Left ventricle myocardium superior (tissue), 1 donor: ENCODE data around the gene DNAI1. TPM values are rescaled to one million over a fixed set of nuclear protein-coding genes. Genes with fewer than 3 reads are reported as not detected.
A peak's percentile ranks its signal among the peaks of the same experiment; 100 is the strongest.
"Not testable (repeated sequence)": the region's sequence is repeated elsewhere in the genome, so short reads cannot be mapped to it uniquely, and the experiment has no call there.

Experiments used
- ATAC-seq: fragments of 200-7000 bp; cut with Tn5 transposase; one replicate; pipeline ENCODE4 v1.9.1; 2020; ENCODE audit warnings: mild to moderate bottlenecking, moderate library complexity
- DNase-seq: peaks from one replicate; pipeline ENCODE4 v3.0.0-alpha.2; 2020
- intact Hi-C: fragments of 100-400 bp; cut with micrococcal nuclease; formaldehyde crosslinking; loops from one replicate; pipeline ENCODE4 v1.11.0; 2022
- total RNA-seq: library from RNA; stranded (reverse); fragmentation: NEBNext Ultra II Directional; extraction: Animal tissue kit (Norgen Biotek cat#: 25700); gene quantifications from one replicate; pipeline ENCODE4 v1.2.1, GENCODE V29; 2021
- donor health status: DM: no; HTN: yes; CAD: no; lungs with severe emphysema.

DNAI1 gene
- total RNA-seq, 1 donor from 2014 or later = not detected

DNA sequence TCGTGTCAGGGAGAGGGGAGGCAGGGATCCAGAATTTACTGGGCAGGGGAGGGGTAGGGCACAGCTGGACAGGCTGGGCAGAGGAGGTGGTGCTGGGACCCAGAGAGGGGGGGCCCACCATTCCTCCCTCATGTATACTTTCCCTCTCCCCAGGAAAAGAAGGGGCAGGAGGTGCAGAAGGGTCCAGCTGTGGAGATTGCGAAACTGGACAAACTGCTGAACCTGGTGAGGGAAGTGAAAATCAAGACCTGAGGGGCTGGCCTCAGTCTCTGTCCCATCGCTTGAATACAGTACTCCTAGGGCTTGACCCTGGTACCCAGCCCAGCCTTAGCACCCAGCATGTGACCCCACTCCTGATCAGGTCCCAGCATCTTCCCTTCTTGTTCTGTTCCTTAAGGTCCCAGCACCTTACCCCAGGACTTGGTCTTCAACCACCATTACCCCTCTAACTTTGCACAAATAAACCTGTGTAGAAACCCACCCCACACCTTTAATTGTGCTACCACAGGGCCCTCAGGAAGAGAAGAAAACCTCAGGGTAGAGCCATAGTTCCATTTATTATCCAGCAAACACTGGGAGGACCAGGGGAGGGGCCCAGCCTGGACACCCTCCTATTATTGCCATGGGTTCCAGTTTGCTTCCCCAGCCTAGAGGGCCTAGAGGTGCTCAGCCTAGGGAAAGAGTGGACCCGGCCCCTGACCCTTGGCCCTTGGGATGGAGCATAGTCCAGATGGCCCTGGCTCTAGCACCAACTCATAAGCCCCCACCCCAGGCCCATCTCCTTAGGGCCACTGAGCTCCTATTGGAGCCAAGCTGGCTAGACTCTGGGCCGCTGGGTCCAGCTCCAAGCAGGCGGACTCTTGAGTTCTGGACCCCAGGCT lies 62.1 kb downstream of the DNAI1 start:
- intact Hi-C loops = no loop called here
- ATAC-seq (no peak), DNase-seq (no peak)

- ATAC-seq = no peak
- intact Hi-C loops = no loop called here
- DNase-seq = no peak
Observed at GRCh38 chr9:34521406-34522045, 62.9 kb downstream of the DNAI1 start.

- intact Hi-C loops = no loop called here
Observed at GRCh38 chr9:34522091-34522887, 63.7 kb downstream of the DNAI1 start.

DNA sequence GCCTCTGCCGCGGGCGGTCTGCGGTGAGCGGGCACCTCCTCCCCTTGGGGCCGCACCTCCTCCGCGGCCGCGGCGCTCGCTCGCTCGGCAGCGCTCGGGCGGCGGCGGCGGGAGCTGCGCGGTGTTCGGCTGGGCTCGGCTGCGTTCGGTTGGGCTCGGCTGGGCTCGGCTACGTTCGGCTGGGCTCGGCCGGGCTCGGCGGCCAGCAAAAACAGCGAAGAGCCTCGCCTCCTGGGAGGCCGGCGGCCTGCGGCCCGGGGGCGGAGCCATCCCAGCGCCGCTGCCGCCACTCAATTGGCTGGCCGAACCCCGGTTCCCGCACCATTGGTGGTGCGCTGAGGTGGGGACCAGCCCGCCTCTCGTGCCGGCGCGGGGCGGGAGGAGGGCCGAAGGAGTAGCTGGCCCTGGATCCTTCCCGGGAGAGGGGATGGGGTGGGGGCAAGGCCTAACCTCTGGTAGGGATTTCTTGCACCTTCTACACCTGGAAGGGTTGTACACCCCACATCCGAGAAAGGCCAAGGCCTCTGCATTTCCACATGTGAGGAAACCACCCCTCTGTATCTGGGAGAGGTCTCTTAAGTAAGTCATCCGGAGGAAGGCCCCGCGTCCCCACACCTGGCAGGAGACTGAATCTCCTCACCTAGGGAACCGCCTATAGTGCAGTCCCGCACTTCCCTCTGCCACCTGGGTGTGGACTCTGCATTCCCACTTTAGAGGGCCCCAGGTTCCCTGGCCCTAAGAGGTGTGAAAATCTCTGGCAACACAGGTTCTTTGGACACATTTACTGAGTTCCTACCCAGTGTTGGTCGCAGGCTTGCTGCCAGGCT lies 64.6 kb downstream of the DNAI1 start, which contains the start of gene ENHO:
Gene ENHO, minus strand, starts transcription at position 20 of the 827 bp plus-strand sequence. CDS start 1,295 bp downstream, outside the sequence.
- intact Hi-C loops = no loop called here
- peak; percentile 93 for DNase-seq
- ATAC-seq = peak; percentile 99

More at GRCh38 chr9:34522091-34522887, 63.7 kb downstream of the DNAI1 start:
- ATAC-seq (no peak), DNase-seq (no peak)

DNA sequence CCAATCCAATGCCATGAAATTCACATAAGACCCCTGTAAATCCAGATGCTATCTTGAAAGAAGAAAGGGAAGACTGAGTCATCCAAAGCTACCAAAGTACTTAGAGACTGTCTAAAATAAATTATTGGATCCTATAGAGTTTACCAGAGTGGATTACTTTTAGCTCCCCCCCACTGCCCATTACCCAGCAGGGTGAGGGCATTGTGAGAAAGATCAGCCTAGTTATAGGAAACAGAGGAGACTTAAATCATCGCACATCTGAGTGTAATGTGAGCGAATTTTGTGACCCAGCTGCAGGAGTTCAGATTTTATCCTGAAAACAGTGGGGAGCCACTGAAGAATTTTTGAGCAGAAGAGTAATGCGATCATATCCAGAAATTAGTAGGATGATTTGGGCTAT lies 65.7 kb downstream of the DNAI1 start:
- no peak for ATAC-seq
- no peak for DNase-seq
- intact Hi-C loops = no loop called here

DNA sequence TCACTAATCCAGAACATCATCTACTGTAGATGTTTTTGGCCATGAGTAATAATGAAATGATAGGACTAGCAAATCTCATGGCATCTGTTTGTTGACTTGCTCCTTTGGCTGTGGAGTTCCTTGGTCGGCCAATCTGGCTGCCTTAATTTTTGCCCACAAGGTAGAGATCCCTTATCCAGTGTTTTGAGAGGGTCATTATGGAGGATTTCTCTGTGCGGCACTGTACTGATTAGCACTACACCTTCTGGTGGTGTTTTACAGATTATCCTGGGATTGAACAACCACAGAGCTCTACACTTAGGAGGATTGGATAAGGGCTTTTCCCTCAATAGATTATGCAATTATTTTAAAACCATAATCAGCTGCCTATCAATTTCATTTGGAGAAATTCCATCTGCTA lies 67.4 kb downstream of the DNAI1 start:
- DNase-seq (no peak), ATAC-seq (no peak)
- intact Hi-C loops = no loop called here

DNA sequence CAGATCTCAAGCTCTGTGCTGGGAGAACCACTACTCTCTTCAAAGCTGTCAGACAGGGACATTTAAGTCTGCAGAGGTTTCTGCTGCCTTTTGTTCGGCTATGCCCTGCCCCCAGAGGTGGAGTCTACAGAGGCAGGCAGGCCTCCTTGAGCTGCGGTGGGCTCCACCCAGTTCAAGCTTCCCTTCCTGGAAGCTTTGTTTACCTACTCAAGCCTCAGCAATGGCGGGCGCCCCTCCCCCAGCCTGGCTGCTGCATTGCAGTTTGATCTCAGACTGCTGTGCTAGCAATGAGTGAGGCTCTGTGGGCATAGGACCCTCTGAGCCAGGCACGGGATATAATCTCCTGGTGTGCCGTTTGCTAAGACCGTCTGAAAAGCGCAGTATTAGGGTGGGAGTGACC lies 73.4 kb downstream of the DNAI1 start:
- intact Hi-C loops, ATAC-seq, DNase-seq: not testable (repeated sequence)

- no peak for ATAC-seq
- intact Hi-C loops = no loop called here
- no peak for DNase-seq
Observed at GRCh38 chr9:34536685-34537084, 78.1 kb downstream of the DNAI1 start.

DNA sequence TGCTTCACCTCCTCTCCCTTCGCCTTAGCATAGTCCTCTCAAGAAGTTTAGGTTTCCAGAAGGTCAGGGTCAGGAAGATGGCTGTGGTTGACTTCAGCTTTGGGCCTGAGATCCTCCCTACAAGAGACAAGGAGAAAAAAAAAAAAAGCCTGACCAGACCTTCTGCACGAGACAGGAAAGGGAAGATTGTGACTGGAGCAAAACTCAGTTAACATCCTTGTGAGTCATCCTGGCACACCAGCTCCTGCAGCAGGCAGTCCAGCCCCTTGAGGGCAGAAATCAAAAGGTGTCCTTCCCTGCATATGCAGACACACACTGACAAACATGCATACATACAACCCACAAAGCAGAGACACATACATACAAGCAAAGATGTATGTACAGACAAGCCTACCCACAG lies 82.2 kb downstream of the DNAI1 start:
- intact Hi-C loops = no loop called here

GRCh38 chr9:34541540-34541939 lies 82.9 kb downstream of the DNAI1 start:
- DNase-seq = no peak
- ATAC-seq = no peak
- intact Hi-C loops = no loop called here

More for the DNA sequence above, 82.2 kb downstream of the DNAI1 start:
- ATAC-seq = no peak
- DNase-seq = no peak

GRCh38 chr9:34544035-34544434 lies 85.4 kb downstream of the DNAI1 start:
- ATAC-seq (no peak), DNase-seq (no peak)
- intact Hi-C loops = no loop called here

- intact Hi-C loops = loop anchor here (5.0 kb wide), 1 partner anchor 42 kb away; the partner anchor contains the start of gene CNTFR
- ATAC-seq (no peak), DNase-seq (no peak)
Observed at GRCh38 chr9:34545497-34545896, 86.9 kb downstream of the DNAI1 start.

DNA sequence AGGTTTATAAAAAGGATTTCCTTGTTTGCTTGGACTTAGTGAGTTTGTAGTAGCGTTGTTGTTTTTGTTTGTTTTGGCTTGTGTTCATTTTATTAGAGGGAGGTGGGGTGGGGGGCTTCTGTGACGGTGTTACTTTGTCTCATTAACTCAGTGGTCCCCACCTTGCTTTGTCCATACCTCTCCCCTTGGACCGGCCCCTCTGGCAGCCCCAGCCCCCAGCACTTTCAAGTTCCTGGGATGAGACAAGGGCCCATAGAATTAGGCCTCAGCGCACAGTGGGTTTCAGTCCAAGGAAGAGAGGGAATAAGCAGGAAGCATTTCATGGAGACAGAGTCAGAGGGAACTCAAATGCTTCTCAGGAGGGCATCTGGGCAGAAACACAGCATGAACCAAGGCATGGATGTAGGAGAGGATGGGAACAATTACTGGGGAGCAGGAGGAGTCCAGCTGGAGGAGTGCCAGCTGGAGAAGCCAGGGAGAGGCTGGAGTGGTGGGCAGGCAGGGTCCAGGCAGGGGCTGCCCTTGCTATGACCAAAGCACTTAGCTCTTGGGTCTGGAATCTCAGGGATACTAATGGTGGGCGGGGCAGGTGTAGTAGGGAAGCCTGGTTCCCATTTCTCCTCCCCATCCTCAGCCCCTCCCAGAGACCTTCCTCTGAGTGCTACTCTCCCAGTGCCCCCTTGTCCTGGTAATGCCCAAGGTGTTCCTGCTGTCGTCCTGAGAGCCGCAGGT lies 87.7 kb downstream of the DNAI1 start:
- DNase-seq = no peak
- no peak for ATAC-seq
- intact Hi-C loops = loop anchor here (5.0 kb wide), 1 partner anchor 41 kb away; the partner anchor contains the start of gene CNTFR

DNA sequence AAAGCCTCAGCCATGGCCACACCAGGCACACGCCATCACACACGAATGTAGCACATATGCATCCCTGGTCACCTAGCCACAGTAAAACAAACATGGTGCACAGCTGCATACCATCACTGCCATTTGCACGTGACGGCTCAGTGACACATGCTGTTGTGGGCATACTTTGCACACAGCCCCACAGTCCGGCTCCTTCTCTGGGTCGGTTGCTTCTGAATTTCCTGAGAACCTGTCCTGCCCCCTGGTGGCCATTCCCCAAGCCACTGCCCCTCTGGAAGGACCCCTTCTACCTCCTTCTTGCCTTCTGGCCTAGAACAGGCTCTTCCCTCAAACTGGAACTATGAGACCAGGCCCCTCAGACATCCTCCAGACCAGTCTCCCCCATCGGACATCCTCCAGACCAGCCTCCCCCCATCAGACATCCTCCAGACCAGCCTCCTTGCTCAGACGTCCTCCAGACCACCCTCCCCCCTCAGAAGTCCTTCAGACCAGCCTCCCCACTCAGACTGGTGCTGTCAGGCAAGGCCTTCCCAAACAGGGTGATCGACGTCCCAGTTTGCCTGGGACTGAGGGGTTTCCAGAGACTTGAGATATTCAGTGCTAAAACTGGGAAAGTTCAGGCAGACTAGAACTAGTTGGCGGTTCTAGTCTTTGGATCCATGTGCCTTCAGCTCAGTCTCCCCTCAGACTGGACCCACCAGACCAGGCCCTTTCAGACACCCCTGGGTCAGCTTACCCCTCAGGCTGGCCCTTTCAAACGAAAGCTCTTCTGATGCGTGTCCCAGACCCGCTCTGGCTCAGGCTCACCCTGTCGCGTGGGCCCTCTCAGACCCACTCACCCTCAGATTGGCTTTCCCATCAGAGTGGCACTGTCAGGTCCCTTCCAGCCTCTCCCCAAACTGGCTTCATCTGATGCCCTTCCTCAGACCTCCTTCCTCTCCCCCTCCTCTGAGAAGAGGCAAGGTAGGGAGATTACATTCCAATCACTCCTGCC lies 88.5 kb downstream of the DNAI1 start:
- intact Hi-C loops = loop anchor here (5.0 kb wide), 1 partner anchor 40 kb away; the partner anchor contains the start of gene CNTFR
- ATAC-seq = peak; percentile 80
- DNase-seq = peak; percentile 70

DNA sequence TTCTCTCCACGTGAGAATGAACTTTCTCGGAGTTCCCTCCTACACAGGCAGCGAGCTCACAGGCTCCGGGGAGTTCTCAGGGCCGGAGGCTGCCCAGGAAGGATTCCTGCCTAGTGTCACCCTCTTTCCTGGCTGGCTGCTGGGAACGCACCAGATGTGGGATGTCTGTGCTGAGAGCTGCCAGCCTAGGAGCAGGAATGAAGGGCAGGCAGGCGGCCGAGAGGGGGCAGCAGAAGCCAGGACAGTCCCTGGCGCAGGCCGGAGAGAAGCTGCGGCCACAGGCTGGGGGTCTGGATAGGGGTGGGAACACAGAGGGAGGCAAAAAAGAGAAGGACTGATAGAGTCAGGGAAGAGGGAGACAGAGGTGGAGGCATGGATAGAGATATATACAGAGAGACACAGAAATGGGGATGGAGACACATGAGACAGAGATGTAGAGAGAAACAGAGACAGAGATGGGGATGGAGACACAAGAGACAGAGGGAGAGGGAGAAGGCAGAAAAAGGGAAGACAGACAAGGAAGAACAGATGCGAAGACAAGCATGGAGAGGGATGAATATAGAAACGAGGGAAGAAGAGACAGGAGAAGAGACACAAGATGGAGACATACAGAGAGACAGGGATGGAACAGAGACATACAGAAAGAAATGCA lies 89.5 kb downstream of the DNAI1 start:
- intact Hi-C loops = loop anchor here (5.0 kb wide), 1 partner anchor 39 kb away; the partner anchor contains the start of gene CNTFR
- DNase-seq = peak; percentile 87
- ATAC-seq = peak; percentile 95

DNA sequence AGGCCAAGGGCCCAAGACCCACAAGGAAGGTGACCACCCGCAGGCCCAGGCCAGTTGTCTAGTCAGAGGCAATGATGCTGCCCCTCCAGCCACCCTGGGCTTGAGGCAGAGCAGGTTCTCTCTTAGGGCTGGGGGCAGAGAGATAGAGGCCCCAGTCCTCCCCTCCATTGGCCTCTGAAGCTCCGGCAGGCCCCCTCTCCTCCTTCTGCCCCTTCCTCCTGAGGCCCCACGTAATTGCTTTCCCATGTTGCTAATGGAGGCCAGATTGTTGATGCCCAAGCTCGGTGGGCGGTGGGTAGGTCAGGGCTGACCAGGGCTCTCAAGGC lies 90.8 kb downstream of the DNAI1 start:
- no peak for ATAC-seq
- DNase-seq = no peak
- intact Hi-C loops = loop anchor here (5.0 kb wide), 1 partner anchor 38 kb away; the partner anchor contains the start of gene CNTFR
